Adipocyte (in vitro differentiated cells): ENCODE results near the gene DMRTC2.

Experiments
- DNase-seq: peaks from one replicate; pipeline ENCODE4 v3.0.0-alpha.2; 2015; ENCODE audit warnings: low read depth
- H3K27me3 ChIP-seq: replicated peaks from 2 replicates; pipeline ENCODE4 v1.7.0; 2013; ENCODE audit warnings: mild to moderate bottlenecking, low read length, moderate library complexity; ENCODE audit not compliant: control insufficient read depth, insufficient read depth
- H3K36me3 ChIP-seq: 2 replicates; pipeline ENCODE4 v1.7.0; 2013; ENCODE audit warnings: low read length, mild to moderate bottlenecking, moderate library complexity; ENCODE audit not compliant: control insufficient read depth, insufficient read depth, severe bottlenecking
- H3K4me1 ChIP-seq: 2 replicates; pipeline ENCODE4 v1.7.0; 2013; ENCODE audit warnings: mild to moderate bottlenecking, low read length, moderate library complexity; ENCODE audit not compliant: control insufficient read depth, insufficient read depth
- H3K4me3 ChIP-seq: 2 replicates; pipeline ENCODE4 v1.7.0; 2013; ENCODE audit warnings: mild to moderate bottlenecking, low read length, moderate library complexity
- H3K9ac ChIP-seq: 2 replicates; pipeline ENCODE4 v1.7.0; 2013; ENCODE audit warnings: mild to moderate bottlenecking, low read length, moderate library complexity
- H3K9me3 ChIP-seq: 2 replicates; pipeline ENCODE4 v1.7.0; 2013; ENCODE audit warnings: mild to moderate bottlenecking, low read length, moderate library complexity; ENCODE audit not compliant: control insufficient read depth

The DMRTC2 gene

GRCh38 chr19:41862445-41862986 is 17.7 kb downstream of the DMRTC2 start:
- H3K4me3 ChIP-seq = peak overlapping the region; percentile 95
- no peak for DNase-seq
- peaks cover 61% of the 10 kb centered on the region for H3K36me3 ChIP-seq
- no peaks in the 10 kb centered on the region for H3K9me3 ChIP-seq
- no peaks in the 10 kb centered on the region for H3K27me3 ChIP-seq
- peak overlapping the region; percentile 97 for H3K9ac ChIP-seq
- peaks cover 48% of the 10 kb centered on the region for H3K4me1 ChIP-seq

- H3K9ac ChIP-seq = peak overlapping the region; percentile 97
- H3K4me3 ChIP-seq = no peak overlapping the region
- H3K4me1 ChIP-seq = peaks cover 55% of the 10 kb centered on the region
- no peak for DNase-seq
- H3K27me3 ChIP-seq = no peaks in the 10 kb centered on the region
- no peaks in the 10 kb centered on the region for H3K9me3 ChIP-seq
- H3K36me3 ChIP-seq = peaks cover 69% of the 10 kb centered on the region
These were observed 18.5 kb downstream of the DMRTC2 start for GRCh38 chr19:41863209-41863931.

DNA sequence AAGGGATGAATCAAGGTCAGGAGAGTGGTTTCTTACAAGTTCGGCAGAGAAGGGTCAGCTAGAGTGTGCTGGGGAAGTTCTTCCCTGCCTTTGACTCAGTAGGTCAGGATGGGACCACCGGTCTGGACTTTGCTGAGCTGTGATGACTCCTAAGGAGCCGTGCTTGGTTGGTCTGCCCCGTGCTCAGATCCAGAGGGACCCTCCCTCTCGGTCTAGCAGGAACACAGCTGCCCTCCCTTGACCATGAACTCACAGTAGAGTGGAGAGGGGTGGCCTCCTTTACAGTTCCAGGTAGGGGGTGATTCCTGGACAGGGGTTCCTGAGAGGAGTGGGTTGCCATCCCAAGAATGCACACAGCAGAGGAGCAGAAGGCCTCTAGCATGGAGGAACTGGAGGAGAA is 19.5 kb downstream of the DMRTC2 start:
- peaks cover 79% of the 10 kb centered on the region for H3K36me3 ChIP-seq

DNA sequence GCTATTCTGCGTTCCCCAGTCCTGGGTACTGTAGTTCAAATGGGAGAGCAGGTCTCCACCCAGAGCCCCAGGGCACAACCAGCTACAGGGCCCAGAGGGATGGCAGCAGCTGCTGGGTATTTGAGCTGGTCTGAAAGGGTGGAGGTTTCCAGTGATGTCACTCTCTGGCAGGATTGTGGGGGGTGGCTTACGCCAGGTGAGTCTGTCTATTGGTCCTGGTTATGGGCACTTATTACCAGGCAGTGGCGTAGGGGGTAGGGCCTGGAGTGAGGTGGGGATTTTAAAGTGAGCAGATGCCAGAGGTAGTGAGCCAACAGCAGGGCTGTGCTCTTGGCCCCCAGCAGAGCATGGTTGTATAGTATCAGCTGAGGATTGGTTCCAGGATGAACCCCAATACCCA is 21.4 kb downstream of the DMRTC2 start:
- no peak overlapping the region for H3K4me3 ChIP-seq
- H3K9me3 ChIP-seq = no peaks in the 10 kb centered on the region
- peaks cover 68% of the 10 kb centered on the region for H3K4me1 ChIP-seq
- no peak for DNase-seq
- no peaks in the 10 kb centered on the region for H3K27me3 ChIP-seq
- H3K36me3 ChIP-seq = peaks cover 94% of the 10 kb centered on the region
- peak overlapping the region; percentile 34 for H3K9ac ChIP-seq

More for the DNA sequence above, 19.5 kb downstream of the DMRTC2 start:
- Histone ChIP-seq H3K4me3 (no peak overlapping the region), H3K9me3 (no peaks in the 10 kb centered on the region), H3K27me3 (no peaks in the 10 kb centered on the region), H3K4me1 (peaks cover 60% of the 10 kb centered on the region), H3K9ac (peak overlapping the region; percentile 18)
- no peak for DNase-seq

DNA sequence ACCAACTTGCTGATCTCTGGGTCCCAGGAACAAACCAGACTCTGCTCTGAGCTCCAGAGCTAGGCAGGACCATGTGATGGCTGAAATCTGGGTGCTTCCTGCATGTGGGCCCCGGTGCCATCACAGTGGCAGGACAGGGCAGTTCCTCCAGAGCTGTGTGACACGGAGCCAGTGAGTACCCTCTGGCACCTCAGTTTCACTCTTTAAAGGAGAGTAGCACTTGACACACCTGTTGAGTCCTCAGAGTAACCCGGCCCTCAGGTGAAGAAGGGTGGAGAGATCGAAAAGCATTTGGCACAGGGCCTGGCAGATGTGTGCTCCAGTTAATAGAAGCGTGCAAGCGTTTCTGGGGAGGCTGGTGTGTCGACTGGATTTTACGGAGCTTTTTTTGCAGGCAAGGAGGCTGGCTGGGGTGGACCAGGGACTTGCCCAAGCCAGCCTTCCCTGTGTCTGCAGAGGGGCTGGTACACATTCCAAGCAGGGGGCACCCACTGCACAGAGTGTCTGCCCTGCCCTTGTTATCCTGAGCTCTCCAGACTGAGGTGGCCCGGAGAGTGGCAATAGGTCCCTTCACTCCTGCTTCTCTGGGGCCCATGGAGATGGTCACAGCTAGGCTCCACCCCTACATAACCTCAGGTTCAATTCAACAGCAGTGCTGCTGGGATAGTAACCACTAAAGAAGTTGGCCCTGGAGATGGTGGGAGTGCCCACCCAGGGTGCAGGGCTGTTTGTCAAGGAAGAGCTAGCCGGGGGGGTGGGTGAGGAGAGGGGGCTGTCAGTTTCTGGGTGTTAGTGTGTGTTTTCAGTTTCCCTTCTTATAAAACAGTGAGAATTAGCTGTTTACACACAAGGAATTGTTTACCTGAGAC is 23.5 kb downstream of the DMRTC2 start:
- H3K4me3 ChIP-seq = no peak overlapping the region
- peak overlapping the region; percentile 45 for H3K9ac ChIP-seq
- no peak for DNase-seq
- peaks cover 82% of the 10 kb centered on the region for H3K36me3 ChIP-seq
- no peaks in the 10 kb centered on the region for H3K9me3 ChIP-seq
- H3K4me1 ChIP-seq = peaks cover 47% of the 10 kb centered on the region
- H3K27me3 ChIP-seq = no peaks in the 10 kb centered on the region

DNA sequence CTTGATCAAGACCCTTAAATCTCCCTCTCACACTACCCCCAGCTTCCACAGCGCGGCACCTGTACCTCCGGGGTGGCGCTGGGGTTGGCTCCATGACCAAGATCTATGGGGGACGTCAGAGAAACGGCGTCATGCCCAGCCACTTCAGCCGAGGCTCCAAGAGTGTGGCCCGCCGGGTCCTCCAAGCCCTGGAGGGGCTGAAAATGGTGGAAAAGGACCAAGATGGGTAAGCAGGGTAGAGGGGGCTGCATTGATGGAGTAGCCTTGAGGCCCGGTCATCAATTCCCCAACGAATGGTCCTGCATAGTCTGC is 24.1 kb downstream of the DMRTC2 start:
- Histone ChIP-seq H3K4me1 (peaks cover 43% of the 10 kb centered on the region), H3K27me3 (no peaks in the 10 kb centered on the region), H3K36me3 (peaks cover 76% of the 10 kb centered on the region), H3K4me3 (no peak overlapping the region), H3K9me3 (no peaks in the 10 kb centered on the region), H3K9ac (no peak overlapping the region)
- no peak for DNase-seq

GRCh38 chr19:41869374-41869955 is 24.6 kb downstream of the DMRTC2 start:
- H3K9me3 ChIP-seq = no peaks in the 10 kb centered on the region
- peaks cover 38% of the 10 kb centered on the region for H3K4me1 ChIP-seq
- H3K9ac ChIP-seq = no peak overlapping the region
- no peak overlapping the region for H3K4me3 ChIP-seq
- no peak for DNase-seq
- peaks cover 71% of the 10 kb centered on the region for H3K36me3 ChIP-seq
- H3K27me3 ChIP-seq = no peaks in the 10 kb centered on the region

- DNase-seq = peak; percentile 19
- Histone ChIP-seq H3K9ac (no peak overlapping the region), H3K4me3 (no peak overlapping the region), H3K36me3 (peaks cover 61% of the 10 kb centered on the region), H3K4me1 (peaks cover 33% of the 10 kb centered on the region), H3K9me3 (no peaks in the 10 kb centered on the region), H3K27me3 (no peaks in the 10 kb centered on the region)
These were observed 25.6 kb downstream of the DMRTC2 start for GRCh38 chr19:41870401-41870873.

DNA sequence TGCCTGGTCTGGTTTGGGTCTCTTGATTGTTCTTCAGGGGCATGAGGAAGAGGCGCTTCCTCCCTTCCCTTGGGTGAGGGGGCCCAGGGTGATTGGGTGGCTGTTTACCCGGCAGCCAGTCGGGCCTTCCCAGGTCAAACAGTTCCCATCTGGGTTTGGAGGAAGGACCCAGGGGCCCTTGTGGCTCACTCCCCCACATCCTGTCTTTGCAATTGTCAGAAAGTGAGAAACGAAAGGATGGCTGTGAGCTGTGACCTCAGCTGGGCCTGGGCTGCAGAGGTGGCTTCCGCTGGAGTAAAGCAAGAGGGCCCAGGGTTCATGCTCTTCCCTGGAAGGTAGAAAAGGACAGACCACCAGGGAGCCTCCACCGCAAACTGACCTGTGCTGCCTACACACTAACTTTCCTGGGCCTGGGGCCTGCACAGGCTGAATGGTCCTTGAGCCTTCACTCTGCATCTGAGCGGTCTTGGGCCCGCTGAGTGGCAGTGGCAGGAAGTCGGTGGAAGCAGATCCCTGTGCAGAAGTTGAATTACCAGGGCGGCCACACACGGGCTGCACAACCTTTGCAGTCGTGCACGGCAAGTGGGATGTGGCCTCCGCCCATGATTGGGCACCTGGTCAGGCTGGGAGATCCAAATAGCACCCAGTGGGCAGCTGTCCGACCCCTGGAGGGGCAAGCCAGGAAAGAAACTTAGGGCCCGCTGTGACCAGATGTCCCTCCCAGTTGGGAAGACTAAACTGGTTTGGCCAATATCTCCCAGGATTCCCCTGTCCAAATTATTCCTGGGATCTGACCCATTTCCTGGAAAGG is 26.9 kb downstream of the DMRTC2 start:
- Histone ChIP-seq H3K9me3 (no peaks in the 10 kb centered on the region), H3K9ac (no peak overlapping the region), H3K36me3 (peaks cover 53% of the 10 kb centered on the region), H3K27me3 (no peaks in the 10 kb centered on the region), H3K4me3 (no peak overlapping the region), H3K4me1 (peaks cover 32% of the 10 kb centered on the region)
- no peak for DNase-seq

DNA sequence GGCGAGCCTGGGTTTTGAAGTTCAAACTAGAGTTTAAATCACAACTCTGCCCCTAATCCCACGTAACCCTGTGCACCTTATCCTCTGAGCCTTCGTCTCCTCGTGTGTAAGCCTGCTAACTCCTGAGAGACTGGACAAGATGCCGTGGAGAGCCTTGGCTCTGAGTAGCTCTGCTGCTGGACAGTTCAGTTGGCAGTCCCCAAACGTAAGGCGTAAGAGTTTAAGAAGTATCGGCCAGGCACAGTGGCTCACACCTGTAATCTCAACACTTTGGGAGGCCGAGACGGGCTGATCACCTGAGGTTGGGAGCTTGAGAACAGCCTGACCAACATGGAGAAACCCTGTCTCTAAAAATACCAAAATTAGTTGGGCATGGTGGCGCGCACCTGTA is 27.5 kb downstream of the DMRTC2 start:
- H3K4me1 ChIP-seq = peaks cover 29% of the 10 kb centered on the region
- H3K36me3 ChIP-seq = peaks cover 47% of the 10 kb centered on the region
- H3K4me3 ChIP-seq = no peak overlapping the region
- H3K9me3 ChIP-seq = no peaks in the 10 kb centered on the region
- no peak for DNase-seq
- no peaks in the 10 kb centered on the region for H3K27me3 ChIP-seq
- H3K9ac ChIP-seq = no peak overlapping the region
